GM13977 (cell line): ENCODE data around the gene EVI5.
A peak's percentile ranks its signal among the peaks of the same experiment; 100 is the strongest.

Experiments
- DNase-seq: peaks from one replicate; pipeline ENCODE4 v3.0.0; 2012; ENCODE audit warnings: low spot score
- in situ Hi-C: fragments of 300-500 bp; cut with MboI; formaldehyde crosslinking; loops from one replicate; pipeline ENCODE4 v1.12.0; 2022; ENCODE audit warnings: low sequenced_read_pairs, low pct_unique_long_range_greater_than_20kb, mixed read lengths, inconsistent platforms; ENCODE audit not compliant: unreplicated experiment
- TF ChIP-seq, protein P1 (sequence below): IDR thresholded peaks from 2 replicates; pipeline ENCODE4 v1.5.1; 2012; ENCODE audit warnings: mild to moderate bottlenecking, control low read depth; ENCODE audit not compliant: insufficient read depth; ENCODE audit errors: extremely low read depth, missing control alignments

The EVI5 gene

DNA sequence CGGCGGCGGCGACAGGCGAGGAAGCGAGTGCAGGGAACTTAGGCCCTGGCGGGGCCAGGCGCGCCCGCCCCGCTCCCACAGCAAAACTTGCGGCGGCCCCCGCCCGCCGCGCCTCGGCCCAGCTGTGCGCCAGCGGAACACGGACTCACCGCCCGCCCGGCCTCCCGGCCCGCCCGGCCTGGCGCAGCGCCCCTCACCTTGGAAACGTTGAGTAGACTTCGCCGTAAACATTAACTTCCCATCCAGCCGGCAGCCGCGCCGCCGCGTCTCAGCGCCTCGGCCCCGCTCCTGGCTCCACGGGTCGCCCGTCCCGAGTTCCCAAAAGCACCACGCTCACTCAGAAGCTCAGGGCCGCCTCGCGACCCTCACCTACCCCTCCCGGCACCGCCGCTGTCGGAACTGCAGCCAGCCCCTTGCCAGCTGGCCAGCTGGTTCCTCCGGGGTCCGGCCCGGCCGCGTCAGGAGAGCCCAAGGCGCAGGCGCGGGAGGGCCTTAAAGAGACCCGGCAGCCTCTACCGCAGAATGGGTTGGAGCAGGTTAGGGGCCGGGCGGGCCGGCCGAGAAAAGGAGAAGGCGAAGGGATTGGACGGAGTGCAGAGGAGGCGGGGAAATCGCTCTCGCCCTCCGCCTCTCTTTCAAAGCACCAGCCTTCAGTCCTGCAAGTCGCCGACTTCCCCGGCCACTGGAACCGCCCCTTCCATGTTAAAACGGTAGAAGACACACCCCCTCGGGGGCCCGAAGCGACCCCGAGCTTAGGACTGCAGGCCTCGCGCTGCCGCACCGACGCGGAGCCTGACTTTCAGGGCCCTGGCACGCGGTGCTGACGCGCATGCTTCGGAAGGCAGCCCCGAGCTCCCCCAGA lies at the start of gene EVI5:
Gene EVI5, minus strand, starts transcription at position 470 of the 862 bp plus-strand sequence. CDS start 48,562 bp downstream, outside the sequence.
- TF ChIP-seq, protein P1, sequence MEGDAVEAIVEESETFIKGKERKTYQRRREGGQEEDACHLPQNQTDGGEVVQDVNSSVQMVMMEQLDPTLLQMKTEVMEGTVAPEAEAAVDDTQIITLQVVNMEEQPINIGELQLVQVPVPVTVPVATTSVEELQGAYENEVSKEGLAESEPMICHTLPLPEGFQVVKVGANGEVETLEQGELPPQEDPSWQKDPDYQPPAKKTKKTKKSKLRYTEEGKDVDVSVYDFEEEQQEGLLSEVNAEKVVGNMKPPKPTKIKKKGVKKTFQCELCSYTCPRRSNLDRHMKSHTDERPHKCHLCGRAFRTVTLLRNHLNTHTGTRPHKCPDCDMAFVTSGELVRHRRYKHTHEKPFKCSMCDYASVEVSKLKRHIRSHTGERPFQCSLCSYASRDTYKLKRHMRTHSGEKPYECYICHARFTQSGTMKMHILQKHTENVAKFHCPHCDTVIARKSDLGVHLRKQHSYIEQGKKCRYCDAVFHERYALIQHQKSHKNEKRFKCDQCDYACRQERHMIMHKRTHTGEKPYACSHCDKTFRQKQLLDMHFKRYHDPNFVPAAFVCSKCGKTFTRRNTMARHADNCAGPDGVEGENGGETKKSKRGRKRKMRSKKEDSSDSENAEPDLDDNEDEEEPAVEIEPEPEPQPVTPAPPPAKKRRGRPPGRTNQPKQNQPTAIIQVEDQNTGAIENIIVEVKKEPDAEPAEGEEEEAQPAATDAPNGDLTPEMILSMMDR, result no peak
- in situ Hi-C loops, result no loop called here
- peak; percentile 95 for DNase-seq

DNA sequence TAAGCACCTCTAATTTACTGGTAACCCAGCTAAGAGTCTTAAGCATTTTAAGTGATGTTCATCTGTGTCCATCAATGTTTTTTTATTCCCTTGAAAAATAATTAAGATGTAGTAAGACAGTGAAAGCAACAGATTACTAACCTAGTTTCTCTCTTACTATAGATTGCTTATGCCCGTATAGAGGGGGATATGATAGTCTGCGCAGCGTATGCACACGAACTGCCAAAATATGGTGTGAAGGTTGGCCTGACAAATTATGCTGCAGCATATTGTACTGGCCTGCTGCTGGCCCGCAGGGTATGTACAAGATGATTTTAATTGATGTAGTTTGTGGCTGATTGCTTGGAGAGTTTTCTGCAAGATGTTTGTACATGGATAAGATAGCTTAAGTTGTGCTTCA lies 49.7 kb upstream of the EVI5 start:
- in situ Hi-C loops, result no loop called here
- no peak for DNase-seq
- TF ChIP-seq, protein P1, result no peak

DNA sequence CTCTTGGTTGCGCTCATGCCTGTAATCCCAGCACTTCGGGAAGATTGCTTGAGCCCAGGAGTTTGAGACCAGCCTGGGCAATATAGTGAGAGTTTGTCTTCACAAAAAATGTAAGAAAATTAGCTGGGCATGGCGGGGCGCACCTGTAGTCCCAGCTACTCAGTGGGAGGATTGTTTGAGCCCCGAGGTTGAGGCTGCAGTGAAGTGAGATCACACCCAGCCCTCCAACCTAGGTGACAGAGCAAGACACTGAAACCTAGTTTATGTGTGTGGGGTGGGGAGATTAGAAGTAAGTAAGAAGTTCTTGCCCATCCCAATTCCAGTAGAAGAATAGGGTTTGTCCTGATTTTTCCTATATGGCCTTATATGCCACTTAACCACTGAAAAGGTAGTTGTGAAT lies 48.9 kb upstream of the EVI5 start:
- TF ChIP-seq, protein P1, result no peak
- no peak for DNase-seq
- in situ Hi-C loops, result no loop called here

DNA sequence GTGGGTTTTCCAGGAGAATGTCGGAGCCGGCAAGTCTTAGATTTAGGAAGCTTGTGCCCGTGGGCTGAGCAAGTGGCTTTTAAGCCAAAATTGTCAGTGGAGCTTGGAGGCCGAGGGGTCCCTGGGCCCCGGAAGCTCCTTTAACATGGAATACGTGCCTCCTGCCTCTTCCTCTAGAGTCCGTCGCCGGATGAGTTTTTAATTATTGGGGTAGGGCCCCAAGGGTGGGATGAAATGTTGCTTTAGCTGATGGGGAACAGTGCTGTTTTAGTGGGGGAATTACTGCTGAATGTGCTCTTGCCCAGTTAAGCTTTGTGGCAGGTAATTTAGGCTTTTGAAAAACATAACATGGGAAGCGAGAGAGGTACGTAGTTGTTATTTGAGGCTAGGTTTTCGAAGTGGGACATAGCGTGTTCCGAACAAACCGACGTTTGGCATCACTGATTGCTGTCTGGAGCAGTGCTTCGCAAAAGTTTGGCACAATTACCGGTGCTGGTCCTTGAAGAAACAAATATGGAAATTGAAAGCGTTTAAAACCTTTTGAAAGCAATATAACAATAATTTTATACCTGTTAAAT lies 47.7 kb upstream of the EVI5 start:
- TF ChIP-seq, protein P1, result no peak
- in situ Hi-C loops, result no loop called here
- DNase-seq, result no peak

DNA sequence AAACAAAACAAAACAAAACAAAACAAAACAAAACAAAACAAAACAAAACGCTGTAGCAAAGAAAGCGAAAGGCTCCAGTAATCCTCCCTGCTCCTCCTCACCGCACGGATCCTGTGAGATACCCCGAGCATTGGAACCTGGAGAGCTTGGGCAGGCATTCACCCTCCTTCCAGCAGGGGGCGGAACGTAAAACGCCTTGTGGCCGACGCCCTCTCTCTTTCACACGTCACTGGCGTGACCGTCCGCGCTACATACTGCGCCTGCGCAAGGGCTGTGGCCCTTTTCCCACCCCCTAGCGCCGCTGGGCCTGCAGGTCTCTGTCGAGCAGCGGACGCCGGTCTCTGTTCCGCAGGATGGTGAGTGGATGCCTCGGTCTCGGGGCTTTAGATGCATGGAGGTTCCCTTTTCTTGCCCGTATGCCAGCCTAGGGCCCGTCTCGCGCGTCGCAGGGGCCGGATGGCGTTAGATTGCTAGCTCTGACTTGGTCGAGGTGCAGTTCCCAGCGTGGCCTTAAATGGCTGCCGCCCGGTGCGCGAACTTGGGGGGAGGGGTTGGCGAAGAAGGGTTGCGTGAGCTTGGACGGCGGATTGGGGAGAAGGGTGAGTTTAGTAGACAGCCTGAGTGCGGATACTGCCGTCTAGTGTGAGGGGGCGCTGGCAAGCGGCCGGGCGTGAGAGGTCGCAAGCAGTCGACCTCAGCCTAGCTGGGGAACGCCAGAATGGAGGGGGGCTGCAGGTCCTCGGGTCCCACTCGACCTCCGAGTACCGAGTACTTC lies 47.0 kb upstream of the EVI5 start, which contains the start of gene RPL5:
Gene RPL5, plus strand, starts transcription at position 279 of the 775 bp plus-strand sequence. Its CDS starts 75 bp downstream, at position 354.
- TF ChIP-seq, protein P1, result peak; percentile 97
- peak; percentile 96 for DNase-seq
- in situ Hi-C loops, result no loop called here

DNA sequence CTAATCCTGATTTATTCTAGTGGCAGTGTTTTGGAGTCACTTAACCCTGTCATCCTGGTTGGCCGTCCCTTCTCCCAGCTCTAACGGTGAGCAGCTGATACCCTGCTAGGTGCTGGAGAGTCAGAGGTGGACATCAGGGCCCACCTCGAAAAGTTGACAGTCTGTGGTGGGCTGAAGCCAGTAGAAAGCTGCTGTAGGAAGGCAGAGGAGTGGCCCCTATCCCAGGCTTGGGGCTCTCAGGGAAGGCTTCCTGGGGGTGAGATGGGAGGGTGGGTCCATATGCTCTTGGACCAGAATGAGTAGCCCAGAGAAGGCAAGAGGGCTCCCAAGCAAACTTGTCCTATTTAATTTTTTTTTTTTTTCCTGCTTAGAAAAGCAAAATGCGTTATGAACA lies 46.5 kb upstream of the EVI5 start:
- DNase-seq, result peak; percentile 12
- TF ChIP-seq, protein P1, result no peak
- in situ Hi-C loops, result no loop called here
